Kidney (tissue), 14 donors: Measurements from ENCODE around the gene ESF1. TPM values are rescaled to one million over a fixed set of nuclear protein-coding genes. Genes with fewer than 3 reads are reported as not detected.

Experiments used
- DNase-seq, 5 donors: peaks; one replicate each; pipeline ENCODE4 v3.0.0-alpha.2; 2013 to 2020
- FAIRE-seq: peaks from 2 replicates; lab custom pipeline; 2012; peaks lifted over from hg19 to GRCh38; lab: Jason Lieb, UNC
- H3K27ac ChIP-seq, 2 donors: one replicate each; pipeline ENCODE4 v1.7.0; 2013; ENCODE audit warnings: low read depth in 2 of 2, low read length in 2 of 2, inconsistent platforms in 1 of 2
- H3K27me3 ChIP-seq: one replicate; pipeline ENCODE4 v1.7.1; 2013; ENCODE audit warnings: low read length, inconsistent platforms; ENCODE audit not compliant: control insufficient read depth, insufficient read depth
- H3K36me3 ChIP-seq, 3 donors: one replicate each; pipeline versions ENCODE4 v1.7.0 to v1.7.1; 2013; ENCODE audit warnings: low read length in 3 of 3, control low read depth in 1 of 3, inconsistent platforms in 1 of 3; ENCODE audit not compliant: insufficient read depth in 3 of 3, control insufficient read depth in 2 of 3
- H3K4me1 ChIP-seq, 3 donors: one replicate each; pipeline versions ENCODE4 v1.7.0 to v1.7.1; 2013; ENCODE audit warnings: low read length in 3 of 3, inconsistent platforms in 1 of 3, low read depth in 1 of 3; ENCODE audit not compliant: control insufficient read depth in 2 of 3, insufficient read depth in 2 of 3
- H3K4me3 ChIP-seq, 3 donors: one replicate each; pipeline versions ENCODE4 v1.7.0 to v1.8.1; 2013; ENCODE audit warnings: low read length in 3 of 3, control low read depth in 1 of 3, inconsistent platforms in 1 of 3
- H3K9ac ChIP-seq, 3 donors: one replicate each; pipeline versions ENCODE4 v1.7.0 to v1.7.1; 2013; ENCODE audit warnings: low read length in 3 of 3, control low read depth in 1 of 3, inconsistent platforms in 1 of 3
- H3K9me3 ChIP-seq, 3 donors: one replicate each; pipeline versions ENCODE4 v1.7.0 to v1.7.1; 2013; ENCODE audit warnings: low read length in 3 of 3, control low read depth in 1 of 3, inconsistent platforms in 1 of 3; ENCODE audit not compliant: control insufficient read depth in 2 of 3, insufficient read depth in 1 of 3
- intact Hi-C: fragments of 100-400 bp; cut with DNase I; formaldehyde crosslinking; loops from one replicate; pipeline ENCODE4 v1.11.1; 2022
- polyA plus RNA-seq: library from polyadenylated mRNA; stranded (reverse); fragments of 350-450 nt; fragmentation: Illumina TruSeq; extraction: RNeasy Lipid Tissue Mini Kit (QIAGEN cat#74804); gene quantifications from one replicate; pipeline ENCODE4 v1.2.3, GENCODE V29; 2014; ENCODE audit warnings: low read depth, low replicate concordance; ENCODE audit not compliant: insufficient read depth
- total RNA-seq: library from RNA; stranded (reverse); fragmentation: NEBNext Ultra II Directional; extraction: Animal tissue kit (Norgen Biotek cat#: 25700); gene quantifications from one replicate; pipeline ENCODE4 v1.2.1, GENCODE V29; 2021
- TF ChIP-seq, protein P1 (sequence below): IDR thresholded peaks from 3 replicates; pipeline ENCODE4 v1.5.1; 2012; ENCODE audit warnings: mild to moderate bottlenecking, moderate library complexity, borderline replicate concordance; ENCODE audit not compliant: insufficient read depth; ENCODE audit errors: extremely low read depth
- donor health status: control.
- donor health status: control.
- donor health status: control.
- donor health status: control.
- donor health status: control.
- donor health status: DM: yes; HTN: yes; CAD: no.
- donor health status: Normal renal cell carcinoma (clear cell type).

Gene ESF1
- total and polyA plus RNA-seq, 2 donors from 2014 or later: 4.9 to 12.6 TPM

GRCh38 chr20:13784271-13784892, 337 bp downstream of the ESF1 start:
- intact Hi-C loops: no loop called here
- no peak for FAIRE-seq

GRCh38 chr20:13783528-13783927, 1.2 kb downstream of the ESF1 start:
- FAIRE-seq (no peak), DNase-seq (no peak)
- intact Hi-C loops: no loop called here
- H3K4me3 ChIP-seq: peak overlapping the region in 1 of 3 donors; percentile 13
- H3K9me3 ChIP-seq: no peaks in the 10 kb centered on the region
- H3K27me3 ChIP-seq: no peaks in the 10 kb centered on the region
- H3K27ac ChIP-seq: no peak overlapping the region
- peaks cover 0 to 10% (median 3%) of the 10 kb centered on the region in 3 donors for H3K36me3 ChIP-seq
- TF ChIP-seq, protein P1, sequence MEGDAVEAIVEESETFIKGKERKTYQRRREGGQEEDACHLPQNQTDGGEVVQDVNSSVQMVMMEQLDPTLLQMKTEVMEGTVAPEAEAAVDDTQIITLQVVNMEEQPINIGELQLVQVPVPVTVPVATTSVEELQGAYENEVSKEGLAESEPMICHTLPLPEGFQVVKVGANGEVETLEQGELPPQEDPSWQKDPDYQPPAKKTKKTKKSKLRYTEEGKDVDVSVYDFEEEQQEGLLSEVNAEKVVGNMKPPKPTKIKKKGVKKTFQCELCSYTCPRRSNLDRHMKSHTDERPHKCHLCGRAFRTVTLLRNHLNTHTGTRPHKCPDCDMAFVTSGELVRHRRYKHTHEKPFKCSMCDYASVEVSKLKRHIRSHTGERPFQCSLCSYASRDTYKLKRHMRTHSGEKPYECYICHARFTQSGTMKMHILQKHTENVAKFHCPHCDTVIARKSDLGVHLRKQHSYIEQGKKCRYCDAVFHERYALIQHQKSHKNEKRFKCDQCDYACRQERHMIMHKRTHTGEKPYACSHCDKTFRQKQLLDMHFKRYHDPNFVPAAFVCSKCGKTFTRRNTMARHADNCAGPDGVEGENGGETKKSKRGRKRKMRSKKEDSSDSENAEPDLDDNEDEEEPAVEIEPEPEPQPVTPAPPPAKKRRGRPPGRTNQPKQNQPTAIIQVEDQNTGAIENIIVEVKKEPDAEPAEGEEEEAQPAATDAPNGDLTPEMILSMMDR: no peak
- H3K4me1 ChIP-seq: peaks cover 0 to 18% (median 11%) of the 10 kb centered on the region in 3 donors
- no peak overlapping the region for H3K9ac ChIP-seq

More at GRCh38 chr20:13784271-13784892, 337 bp downstream of the ESF1 start:
- TF ChIP-seq, protein P1: no peak
- H3K4me3 ChIP-seq: peak overlapping the region; percentile 94 to 97 (median 95)
- peak overlapping the region; percentile 71 to 98 (median 93) for H3K9ac ChIP-seq
- H3K27ac ChIP-seq: peak overlapping the region; percentile 88 to 92
- H3K9me3 ChIP-seq: no peaks in the 10 kb centered on the region
- DNase-seq: no peak
- H3K4me1 ChIP-seq: peaks cover 0 to 18% (median 11%) of the 10 kb centered on the region in 3 donors
- H3K27me3 ChIP-seq: no peaks in the 10 kb centered on the region
- peaks cover 0 to 10% (median 3%) of the 10 kb centered on the region in 3 donors for H3K36me3 ChIP-seq

- no peak overlapping the region for H3K27ac ChIP-seq
- TF ChIP-seq, protein P1: no peak
- H3K27me3 ChIP-seq: no peaks in the 10 kb centered on the region
- intact Hi-C loops: loop anchor here (10.0 kb wide), 1 partner anchor 654 kb away; no protein-coding TSS in a partner anchor
- H3K9me3 ChIP-seq: no peaks in the 10 kb centered on the region
- DNase-seq (no peak), FAIRE-seq (no peak)
- H3K9ac ChIP-seq: no peak overlapping the region
- no peak overlapping the region for H3K4me3 ChIP-seq
- peaks cover 0 to 5% (median 0%) of the 10 kb centered on the region in 3 donors for H3K4me1 ChIP-seq
- H3K36me3 ChIP-seq: peaks cover 11 to 30% (median 12%) of the 10 kb centered on the region in 3 donors
These were observed 5.9 kb downstream of the ESF1 start for GRCh38 chr20:13778827-13779226.
